Measurements from ENCODE around the gene SEMA5A. TPM values are rescaled to one million over a fixed set of nuclear protein-coding genes. Genes with fewer than 3 reads are reported as not detected.

Gene SEMA5A
- total RNA-seq, 4 donors from 2014 or later = 0.46 to 3.2 (median 1.7) TPM

GRCh38 chr5:9051779-9052178 is 494.1 kb downstream of the SEMA5A start:
- no peaks in the 10 kb centered on the region for H3K27me3 ChIP-seq
- H3K4me1 ChIP-seq = no peaks in the 10 kb centered on the region
- no peaks in the 10 kb centered on the region for H3K9me3 ChIP-seq
- TF ChIP-seq POLR2A (IDR thresholded peaks at IDR 0.05) = no peak
- no peak for TF ChIP-seq CTCF (IDR thresholded peaks at IDR 0.05 in 4 of 5, conservative IDR thresholded peaks at IDR 0.05 in 1 of 5)
- intact Hi-C loops (cut with DNase I; ENCODE audit: low total_unique reads) = no loop called here
- H3K27ac ChIP-seq = no peak overlapping the region
- no peaks in the 10 kb centered on the region for H3K36me3 ChIP-seq
- in situ Hi-C loops (cut with MboI; ENCODE audit: low sequenced_read_pairs in 4 of 4) = no loop called here
- no peak for DNase-seq
- no peak overlapping the region for H3K4me3 ChIP-seq
- no peak for ATAC-seq

DNA sequence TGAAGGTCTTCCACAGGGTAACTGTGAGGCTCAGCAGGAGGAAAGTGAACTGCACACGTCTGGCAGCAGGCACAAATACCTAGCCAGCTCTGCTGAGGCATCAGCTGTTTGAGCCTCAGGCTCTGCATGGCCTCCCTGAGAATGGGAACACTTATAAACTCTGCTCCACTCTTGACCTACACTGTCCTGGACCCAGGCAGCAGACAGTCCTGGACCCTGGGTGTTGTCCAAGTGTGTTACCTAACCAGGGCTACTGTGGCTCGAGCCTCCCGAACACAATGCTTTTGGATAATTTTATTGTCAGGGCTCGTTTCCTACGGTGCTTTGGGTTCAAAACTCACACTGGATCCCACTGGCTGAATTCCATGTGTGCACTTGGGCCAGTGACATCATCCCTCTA is 497.9 kb downstream of the SEMA5A start:
- Histone ChIP-seq H3K9me3 (no peaks in the 10 kb centered on the region), H3K4me3 (no peak overlapping the region), H3K27me3 (no peaks in the 10 kb centered on the region), H3K36me3 (no peaks in the 10 kb centered on the region), H3K4me1 (no peaks in the 10 kb centered on the region), H3K27ac (no peak overlapping the region)
- intact Hi-C loops (cut with DNase I; ENCODE audit: low total_unique reads) = no loop called here
- no peak for ATAC-seq
- no peak for TF ChIP-seq POLR2A (IDR thresholded peaks at IDR 0.05)
- no peak for TF ChIP-seq CTCF (IDR thresholded peaks at IDR 0.05 in 4 of 5, conservative IDR thresholded peaks at IDR 0.05 in 1 of 5)
- no peak for DNase-seq
- in situ Hi-C loops (cut with MboI; ENCODE audit: low sequenced_read_pairs in 4 of 4) = no loop called here

- Histone ChIP-seq H3K4me3 (no peak overlapping the region), H3K27ac (no peak overlapping the region), H3K4me1 (no peaks in the 10 kb centered on the region), H3K27me3 (no peaks in the 10 kb centered on the region), H3K36me3 (no peaks in the 10 kb centered on the region), H3K9me3 (no peaks in the 10 kb centered on the region)
- DNase-seq (no peak), ATAC-seq (no peak)
- TF ChIP-seq CTCF (IDR thresholded peaks at IDR 0.05 in 4 of 5, conservative IDR thresholded peaks at IDR 0.05 in 1 of 5) = no peak
- TF ChIP-seq POLR2A (IDR thresholded peaks at IDR 0.05) = no peak
- in situ Hi-C loops (cut with MboI; ENCODE audit: low sequenced_read_pairs in 4 of 4) (no loop called here), intact Hi-C loops (cut with DNase I; ENCODE audit: low total_unique reads) (no loop called here)
Measured at GRCh38 chr5:9046756-9047481, 499.0 kb downstream of the SEMA5A start.

- no peak for TF ChIP-seq POLR2A (IDR thresholded peaks at IDR 0.05)
- no peak for TF ChIP-seq CTCF (IDR thresholded peaks at IDR 0.05 in 4 of 5, conservative IDR thresholded peaks at IDR 0.05 in 1 of 5)
- in situ Hi-C loops (cut with MboI; ENCODE audit: low sequenced_read_pairs in 4 of 4) (no loop called here), intact Hi-C loops (cut with DNase I; ENCODE audit: low total_unique reads) (no loop called here)
- no peak overlapping the region for H3K4me3 ChIP-seq
- no peaks in the 10 kb centered on the region for H3K4me1 ChIP-seq
- no peaks in the 10 kb centered on the region for H3K27me3 ChIP-seq
- H3K27ac ChIP-seq = no peak overlapping the region
- DNase-seq (no peak), ATAC-seq (no peak)
- no peaks in the 10 kb centered on the region for H3K36me3 ChIP-seq
- no peaks in the 10 kb centered on the region for H3K9me3 ChIP-seq
Measured at GRCh38 chr5:9045946-9046345, 499.9 kb downstream of the SEMA5A start.

DNA sequence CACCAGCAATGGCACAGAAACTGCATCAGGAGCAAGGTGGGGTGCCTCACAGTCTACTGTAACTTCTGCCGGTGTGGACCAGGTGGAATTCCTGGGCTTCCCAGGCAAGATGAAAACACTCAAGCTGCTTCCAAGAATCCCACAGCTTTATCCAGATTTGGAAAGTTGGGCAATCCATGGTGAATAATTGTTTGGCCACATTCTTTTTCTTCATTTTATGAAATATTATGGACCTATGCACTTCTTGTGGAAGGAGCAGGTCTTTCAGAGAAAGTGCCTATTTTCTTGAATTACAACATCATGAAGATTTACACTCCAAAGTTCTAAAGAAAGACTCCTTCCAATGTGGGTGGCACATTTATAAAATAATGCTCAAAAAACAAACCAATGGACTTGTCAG is 503.6 kb downstream of the SEMA5A start:
- Histone ChIP-seq H3K9me3 (no peaks in the 10 kb centered on the region), H3K4me1 (no peaks in the 10 kb centered on the region), H3K27ac (no peak overlapping the region), H3K27me3 (no peaks in the 10 kb centered on the region), H3K36me3 (no peaks in the 10 kb centered on the region), H3K4me3 (no peak overlapping the region)
- in situ Hi-C loops (cut with MboI; ENCODE audit: low sequenced_read_pairs in 4 of 4) (no loop called here), intact Hi-C loops (cut with DNase I; ENCODE audit: low total_unique reads) (no loop called here)
- no peak for TF ChIP-seq CTCF (IDR thresholded peaks at IDR 0.05 in 4 of 5, conservative IDR thresholded peaks at IDR 0.05 in 1 of 5)
- no peak for TF ChIP-seq POLR2A (IDR thresholded peaks at IDR 0.05)
- ATAC-seq (no peak), DNase-seq (no peak)

Measured in gastrocnemius medialis (tissue), 4 donors.